ENCODE results near the gene LYST. TPM values are rescaled to one million over a fixed set of nuclear protein-coding genes. Genes with fewer than 3 reads are reported as not detected.

LYST gene
- total and polyA plus RNA-seq, 2 of the 8 experiments (the other 6 are each of a cell fraction or from before 2014, with no cell fraction given): 0.29 to 0.58 TPM

- Histone ChIP-seq H3K56ac (replicated peaks; ENCODE audit: insufficient read length, low read depth, low read length) (no peak overlapping the region), H4K5ac (ENCODE audit: insufficient read length, low read depth, low read length) (no peak overlapping the region), H3K4me1 (replicated peaks in 1 of 4; ENCODE audit: control insufficient read depth in 3 of 4, insufficient read depth in 4 of 4, low read length in 3 of 4) (peaks cover 2 to 8% (median 7%) of the 10 kb centered on the region in 4 experiments), H3K79me2 (ENCODE audit: control insufficient read depth in 1 of 2, insufficient read depth in 2 of 2, low read length in 2 of 2) (peaks cover 0 to 24% of the 10 kb centered on the region in 2 experiments; a peak in 1 of 4 replicates), H2BK5ac (ENCODE audit: low read depth, low read length) (no peak overlapping the region; the same call in 1 of the 2 replicates), H2AFZ (ENCODE audit: low read length) (no peak overlapping the region), H3K9ac (replicated peaks in 1 of 4; ENCODE audit: extremely low read depth in 1 of 4, low read depth in 3 of 4, low read length in 3 of 4) (no peak overlapping the region), H3K36me3 (ENCODE audit: control insufficient read depth in 2 of 4, insufficient read depth in 4 of 4, low read length in 3 of 4) (no peaks in the 10 kb centered on the region), H3K79me1 (ENCODE audit: low read depth, low read length) (peaks cover under 1% of the 10 kb centered on the region; the same call in 1 of the 2 replicates), H3K27me3 (replicated peaks in 1 of 4; ENCODE audit: control insufficient read depth in 3 of 4, extremely low read depth in 1 of 4, insufficient read depth in 3 of 4, low read length in 3 of 4) (no peaks in the 10 kb centered on the region), H2BK120ac (replicated peaks; ENCODE audit: low read depth, low read length) (no peak overlapping the region), H3K27ac (ENCODE audit: low read depth, low read length) (no peak overlapping the region), H2BK12ac (ENCODE audit: low read depth, low read length) (no peak overlapping the region), H4K91ac (replicated peaks; ENCODE audit: insufficient read length, low read length) (no peak overlapping the region), H3K4ac (replicated peaks; ENCODE audit: insufficient read length, low read depth, low read length) (no peak overlapping the region), H3K4me2 (ENCODE audit: insufficient read depth in 1 of 2, low read depth in 2 of 2, low read length in 2 of 2) (no peak overlapping the region), H3K18ac (ENCODE audit: extremely low read depth, low read length) (no peak overlapping the region), H2AK5ac (ENCODE audit: low read depth, low read length) (no peak overlapping the region; the same call in 1 of the 2 replicates), H3K23me2 (ENCODE audit: low read depth, low read length) (no peaks in the 10 kb centered on the region), H2BK15ac (ENCODE audit: low read length) (peak overlapping the region; percentile 24; the same call in 1 of the 2 replicates), H4K20me1 (replicated peaks in 1 of 2; ENCODE audit: control insufficient read depth in 1 of 2, insufficient read depth in 2 of 2, low read length in 2 of 2) (no peaks in the 10 kb centered on the region), H3K23ac (ENCODE audit: insufficient read length) (no peak overlapping the region), H3K14ac (ENCODE audit: insufficient read length) (no peak overlapping the region), H3K4me3 (ENCODE audit: extremely low read depth in 1 of 4, insufficient read depth in 2 of 4, low read depth in 3 of 4, low read length in 4 of 4) (no peak overlapping the region), H3K9me3 (ENCODE audit: insufficient read depth in 2 of 2, low read depth in 1 of 2, low read length in 1 of 2) (no peaks in the 10 kb centered on the region), H2BK20ac (ENCODE audit: low read length) (no peak overlapping the region), H4K8ac (ENCODE audit: extremely low read depth, insufficient read depth, low read length) (no peak overlapping the region)
- no peak for FAIRE-seq
- ChIA-PET POLR2A (ENCODE audit: partially characterized antibody) (interaction anchor here (1.0 kb wide), 1 partner anchor 11 kb away, joined by 3 read pairs; no protein-coding TSS in a partner anchor), CTCF (ENCODE audit: partially characterized antibody) (interaction anchor here (0.7 to 17.7 kb wide), 6 partner anchors 12 to 108 kb away, joined by 3 to 193 read pairs (median 3); no protein-coding TSS in a partner anchor)
- DNase-seq (ENCODE audit: low read depth in 1 of 2, low spot score in 2 of 2): no peak
- WGBS, 2 experiments (ENCODE audit: extremely low coverage in 1 of 2, insufficient coverage in 1 of 2, insufficient read length in 1 of 2, insufficient replicate concordance in 2 of 2, low coverage in 1 of 2, low lambda C conversion rate in 2 of 2, missing lambda C conversion rate in 1 of 2): 81% methylated on average over 18 of the region's 18 CpGs; no CpG with 5 or more reads in 1 of the 2 experiments
- no peak for TF ChIP-seq EGR1 (IDR thresholded peaks at IDR 0.05; ENCODE audit: borderline replicate concordance, low read depth, low read length)
These were observed 243.5 kb downstream of the LYST start for GRCh38 chr1:235622936-235623779.

Data from H1 (cell line).